HG03342 (cell line): ENCODE results near the gene FUNDC2.

Experiments
- ATAC-seq: cut with Tn5 transposase; IDR thresholded peaks from one replicate; pipeline ENCODE4 v1.9.1; 2021; ENCODE audit warnings: mild to moderate bottlenecking, moderate library complexity; ENCODE audit not compliant: unreplicated experiment

FUNDC2 gene

GRCh38 chrX:155023907-155024833, 2.5 kb upstream of the FUNDC2 start:
- no peak for ATAC-seq

GRCh38 chrX:155026420-155026726, 271 bp upstream of the FUNDC2 start:
- ATAC-seq, result no peak

GRCh38 chrX:155027509-155028066, 944 bp downstream of the FUNDC2 start:
- ATAC-seq, result no peak

- no peak for ATAC-seq
Measured at GRCh38 chrX:155028129-155028528, 1.5 kb downstream of the FUNDC2 start.

- no peak for ATAC-seq
Measured at GRCh38 chrX:155028877-155029291, 2.2 kb downstream of the FUNDC2 start.

GRCh38 chrX:155031657-155032056, 5.0 kb downstream of the FUNDC2 start:
- ATAC-seq, result no peak

- ATAC-seq, result no peak
Measured at GRCh38 chrX:155035688-155036087, 9.0 kb downstream of the FUNDC2 start.

- no peak for ATAC-seq
Measured at GRCh38 chrX:155046129-155046810, 19.6 kb downstream of the FUNDC2 start.

GRCh38 chrX:155046811-155047528, 20.3 kb downstream of the FUNDC2 start:
- no peak for ATAC-seq

GRCh38 chrX:155048977-155049619, 22.5 kb downstream of the FUNDC2 start:
- peak; percentile 58 for ATAC-seq

- no peak for ATAC-seq
Measured at GRCh38 chrX:155052738-155053498, 26.3 kb downstream of the FUNDC2 start.

- ATAC-seq, result no peak
Measured at GRCh38 chrX:155053656-155054055, 27.0 kb downstream of the FUNDC2 start.

GRCh38 chrX:155054255-155054654, 27.6 kb downstream of the FUNDC2 start:
- ATAC-seq, result no peak

- ATAC-seq, result no peak
Measured at GRCh38 chrX:155055494-155055893, 28.9 kb downstream of the FUNDC2 start.

- no peak for ATAC-seq
Measured at GRCh38 chrX:155056471-155056870, 29.8 kb downstream of the FUNDC2 start.

GRCh38 chrX:155056877-155057792, 30.5 kb downstream of the FUNDC2 start:
- ATAC-seq, result peak; percentile 86

- ATAC-seq, result no peak
Measured at GRCh38 chrX:155061760-155062159, 35.1 kb downstream of the FUNDC2 start.

- no peak for ATAC-seq
Measured at GRCh38 chrX:155065035-155065734, 38.5 kb downstream of the FUNDC2 start.
